Daoy (cell line): ENCODE results near the gene HTRA3. TPM values are rescaled to one million over a fixed set of nuclear protein-coding genes. Genes with fewer than 3 reads are reported as not detected.

Experiments
- DNase-seq: peaks from one replicate; pipeline ENCODE4 v3.0.0-alpha.2; 2015; ENCODE audit warnings: low read depth
- total RNA-seq: library from RNA; depleted of rRNA; stranded (reverse); fragments of >200 nt; shearing (Covaris generic); gene quantifications from 2 replicates; pipeline ENCODE4 v1.2.3, GENCODE V29; 2014; rRNA removed

Gene HTRA3
- 0.11 and 0.27 TPM in 2 replicates for total RNA-seq

GRCh38 chr4:8269535-8270417 is at the start of gene HTRA3:
HTRA3 (plus strand) TSS chr4:8269754; CDS start chr4:8269969, 215 bp downstream.
- DNase-seq: peak; percentile 55

GRCh38 chr4:8220661-8221450 is 48.7 kb upstream of the HTRA3 start:
- DNase-seq: no peak

GRCh38 chr4:8221476-8221875 is 48.1 kb upstream of the HTRA3 start:
- DNase-seq: no peak

- DNase-seq: no peak
Observed at GRCh38 chr4:8221985-8222384, 47.6 kb upstream of the HTRA3 start.

- DNase-seq: no peak
Observed at GRCh38 chr4:8222609-8223388, 46.8 kb upstream of the HTRA3 start.

GRCh38 chr4:8224267-8224974 is 45.1 kb upstream of the HTRA3 start:
- DNase-seq: no peak

- DNase-seq: no peak
Observed at GRCh38 chr4:8224975-8225625, 44.5 kb upstream of the HTRA3 start.

GRCh38 chr4:8225706-8226443 is 43.7 kb upstream of the HTRA3 start:
- DNase-seq: no peak

GRCh38 chr4:8227201-8227770 is 42.3 kb upstream of the HTRA3 start:
- DNase-seq: no peak

GRCh38 chr4:8227771-8228318 is 41.7 kb upstream of the HTRA3 start:
- no peak for DNase-seq

GRCh38 chr4:8228319-8229250 is 41.0 kb upstream of the HTRA3 start:
- DNase-seq: peak; percentile 86

GRCh38 chr4:8229331-8229975 is 40.1 kb upstream of the HTRA3 start:
- DNase-seq: no peak

- DNase-seq: no peak
Observed at GRCh38 chr4:8230033-8230432, 39.5 kb upstream of the HTRA3 start.

- DNase-seq: peak; percentile 73
Observed at GRCh38 chr4:8230891-8231290, 38.7 kb upstream of the HTRA3 start.

GRCh38 chr4:8231551-8232049 is 38.0 kb upstream of the HTRA3 start:
- DNase-seq: no peak

- no peak for DNase-seq
Observed at GRCh38 chr4:8232748-8233147, 36.8 kb upstream of the HTRA3 start.

GRCh38 chr4:8233672-8234484 is 35.7 kb upstream of the HTRA3 start:
- no peak for DNase-seq
